Activated effector memory CD4-positive, alpha-beta T cell treated with anti-CD3 and anti-CD28 coated beads, Interleukin-2, amount 50 U/mL, for 16 hours (primary cell): ENCODE results near the gene INTS7.
"Not testable (repeated sequence)": the region's sequence is repeated elsewhere in the genome, so short reads cannot be mapped to it uniquely, and the experiment has no call there.

ENCODE experiments used
- DNase-seq: peaks from one replicate; pipeline ENCODE4 v3.0.0-alpha.2; 2020

Gene INTS7

GRCh38 chr1:212035835-212036605, 663 bp upstream of the INTS7 start:
- DNase-seq = no peak

DNA sequence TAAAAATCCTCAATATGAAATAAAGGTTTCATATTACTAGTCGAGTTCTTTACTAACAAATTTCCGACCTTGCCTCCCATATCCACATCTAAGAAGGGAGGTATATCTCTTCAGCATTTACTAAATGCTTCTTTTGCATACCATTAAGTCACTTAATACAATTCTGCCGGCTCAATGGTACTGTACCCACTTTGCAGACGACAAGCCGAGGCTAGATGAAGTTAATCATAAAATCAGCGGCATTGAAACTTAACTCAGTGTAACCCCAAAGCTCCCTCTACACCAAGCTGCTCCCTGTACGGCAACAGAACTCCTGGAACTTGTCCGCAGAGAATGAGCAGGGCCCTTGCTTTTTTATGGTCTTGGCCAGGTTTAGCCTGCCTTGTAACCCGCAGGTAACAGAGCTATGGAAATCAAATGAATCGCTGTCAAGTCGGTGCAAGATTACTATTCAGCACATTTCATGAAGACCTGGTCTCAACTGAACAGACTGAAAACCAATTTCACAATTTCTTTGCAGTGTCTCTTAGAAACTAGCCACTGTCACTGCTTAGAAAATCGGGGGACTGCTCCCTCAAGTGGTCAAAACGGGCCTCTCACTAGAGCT, 738 bp downstream of the INTS7 start:
- no peak for DNase-seq

GRCh38 chr1:212030936-212031528, 4.3 kb downstream of the INTS7 start:
- DNase-seq = no peak

- DNase-seq = not testable (repeated sequence)
These were observed 7.6 kb downstream of the INTS7 start for GRCh38 chr1:212027727-212028126.

GRCh38 chr1:212024469-212025149, 10.7 kb downstream of the INTS7 start:
- no peak for DNase-seq

GRCh38 chr1:212022908-212023307, 12.4 kb downstream of the INTS7 start:
- not testable (repeated sequence) for DNase-seq

GRCh38 chr1:212021563-212021962, 13.8 kb downstream of the INTS7 start:
- DNase-seq = no peak

GRCh38 chr1:212020975-212021374, 14.4 kb downstream of the INTS7 start:
- DNase-seq = no peak

GRCh38 chr1:212013672-212014071, 21.7 kb downstream of the INTS7 start:
- no peak for DNase-seq

- peak; percentile 86 for DNase-seq
These were observed 23.2 kb downstream of the INTS7 start for GRCh38 chr1:212012034-212012740.

DNA sequence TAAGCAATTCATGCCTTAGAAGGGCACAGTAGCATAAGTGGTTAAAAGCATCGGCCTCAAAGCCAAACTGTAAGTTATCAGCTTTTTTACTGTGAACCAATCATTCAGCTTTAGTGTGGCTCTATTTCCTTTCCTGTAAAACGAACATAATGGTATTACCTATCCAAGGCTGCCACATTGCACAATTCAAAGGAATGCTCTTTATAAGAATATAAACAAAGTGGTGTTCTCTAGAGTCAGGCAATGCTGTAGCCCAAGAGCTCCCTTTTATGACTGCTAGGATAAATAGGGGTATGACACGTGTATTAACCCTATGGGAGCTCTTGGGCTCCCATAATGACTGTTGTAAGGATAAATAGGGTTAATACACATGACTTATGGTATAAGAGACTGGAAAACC, 25.4 kb downstream of the INTS7 start:
- DNase-seq = no peak

DNA sequence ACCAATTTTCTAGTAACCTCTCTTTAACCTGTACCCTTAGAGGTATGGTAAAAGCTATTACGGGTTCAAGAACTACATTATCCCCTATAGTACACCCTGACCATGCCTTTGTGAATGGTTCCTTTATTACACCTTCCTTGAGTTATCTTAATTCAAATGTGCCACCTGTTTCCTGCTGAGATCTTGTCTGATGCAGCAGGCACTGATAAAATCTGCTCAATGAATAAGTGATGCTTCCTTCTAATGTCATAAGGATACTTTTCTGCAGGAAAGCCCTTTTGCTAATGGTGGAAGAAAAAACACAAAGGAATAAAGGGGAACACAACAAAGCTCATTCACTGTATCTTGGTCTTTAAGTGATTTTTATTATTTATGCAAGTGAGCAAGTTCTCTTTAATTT, 25.8 kb downstream of the INTS7 start:
- no peak for DNase-seq

- DNase-seq = no peak
These were observed 27.5 kb downstream of the INTS7 start for GRCh38 chr1:212007886-212008285.

DNA sequence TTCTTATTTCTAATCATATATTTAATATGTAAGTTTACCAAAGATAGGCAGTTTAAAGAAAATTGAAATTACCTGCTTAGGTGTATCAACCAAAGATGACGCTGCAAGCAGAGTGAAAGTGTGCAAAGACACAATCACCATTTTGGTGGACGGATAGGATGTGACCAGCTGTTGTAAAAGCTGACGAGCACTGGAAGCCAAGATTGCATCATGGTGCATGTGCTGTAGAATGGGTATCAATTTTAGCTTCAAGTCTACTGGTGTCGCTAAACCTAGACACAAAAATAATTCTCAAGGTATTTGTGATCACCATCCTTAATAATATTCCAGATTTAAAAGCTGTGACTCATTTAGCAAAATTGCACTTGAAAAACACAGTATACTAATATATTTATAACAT, 28.2 kb downstream of the INTS7 start:
- no peak for DNase-seq

DNA sequence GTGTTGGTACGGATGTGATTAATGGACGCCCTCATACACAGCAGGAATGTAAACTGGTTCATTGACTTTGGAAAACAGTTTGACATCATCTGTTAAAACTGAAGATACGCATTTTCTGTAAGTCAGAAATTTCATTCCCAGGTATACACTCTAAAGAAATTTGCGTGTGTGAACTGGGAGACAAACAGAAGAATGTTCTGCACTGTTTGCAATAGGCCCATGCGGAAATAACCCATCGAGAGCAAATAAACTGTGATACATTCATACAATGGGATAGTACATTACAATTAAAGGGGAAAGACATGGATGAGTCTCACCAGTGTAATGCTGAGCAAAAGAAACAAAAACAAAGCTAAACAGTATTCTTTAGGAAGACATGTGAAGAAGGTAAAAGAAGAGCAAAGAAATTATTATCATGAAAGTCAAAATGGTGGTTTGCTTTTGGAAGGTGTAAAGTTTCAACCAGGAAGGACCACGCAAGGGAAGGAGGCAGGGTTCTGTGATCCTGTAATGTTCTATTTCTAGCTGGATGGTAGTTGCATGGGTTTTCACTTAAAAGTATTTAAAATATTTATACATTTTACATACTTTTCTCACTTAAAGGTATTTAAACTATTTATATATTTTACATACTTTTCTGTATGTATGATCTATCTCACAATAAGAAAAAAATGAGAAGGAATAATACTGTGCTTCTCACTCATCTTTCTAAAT, 30.3 kb downstream of the INTS7 start:
- DNase-seq = no peak

- no peak for DNase-seq
These were observed 32.8 kb downstream of the INTS7 start for GRCh38 chr1:212002536-212002935.

DNA sequence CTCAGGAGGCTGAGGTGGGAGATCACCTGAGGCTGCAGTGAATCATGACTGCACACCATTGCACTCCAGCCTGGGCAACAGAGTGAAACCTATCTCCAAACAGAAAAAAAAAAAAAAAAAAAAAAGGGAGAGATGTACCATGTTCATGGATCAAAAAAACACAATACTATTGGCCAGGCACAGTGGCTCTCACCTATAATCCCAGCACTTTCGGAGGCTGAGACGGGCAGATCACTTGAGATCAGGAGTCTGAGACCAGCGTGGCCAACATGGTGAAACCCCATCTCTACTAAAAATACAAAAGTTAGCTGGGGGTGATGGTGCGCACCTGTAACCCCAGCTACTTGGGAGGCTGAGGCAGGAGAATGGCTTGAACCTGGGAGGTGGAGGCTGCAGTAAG, 37.9 kb downstream of the INTS7 start:
- DNase-seq = not testable (repeated sequence)

GRCh38 chr1:211991695-211992094, 43.7 kb downstream of the INTS7 start:
- DNase-seq = no peak

- DNase-seq = no peak
These were observed 48.6 kb downstream of the INTS7 start for GRCh38 chr1:211986628-211987254.

GRCh38 chr1:211985556-211986264, 49.6 kb downstream of the INTS7 start:
- no peak for DNase-seq

DNA sequence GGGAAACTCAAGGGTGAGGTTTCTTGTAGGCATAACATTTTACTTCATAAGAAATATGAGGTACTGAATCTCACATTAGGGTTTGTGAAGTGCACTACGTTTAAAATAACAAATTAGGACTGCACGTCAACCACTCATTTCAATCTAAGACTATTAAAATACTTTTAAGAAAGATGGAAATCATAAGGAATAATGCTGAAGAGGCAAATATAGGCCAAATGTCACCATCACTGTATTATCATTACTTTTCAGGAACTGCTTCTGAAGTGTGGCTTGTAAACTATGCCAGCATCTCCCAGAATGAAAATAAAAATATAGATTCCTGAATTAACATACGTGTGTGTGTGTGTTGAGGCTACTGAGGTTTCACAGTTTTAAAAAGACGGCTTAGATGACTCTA, 56.8 kb downstream of the INTS7 start:
- no peak for DNase-seq
